NOMO-1 treated with dmso at 0.1 percent for 144 hours (cell line): ENCODE data around the gene PEAK1.
"Not testable (repeated sequence)": the region's sequence is repeated elsewhere in the genome, so short reads cannot be mapped to it uniquely, and the experiment has no call there.

Experiments used
- DNase-seq: peaks from one replicate; lab custom pipeline; 2025; ENCODE audit not compliant: unreplicated experiment; lab: John Stamatoyannopoulos, UW

PEAK1 gene

DNA sequence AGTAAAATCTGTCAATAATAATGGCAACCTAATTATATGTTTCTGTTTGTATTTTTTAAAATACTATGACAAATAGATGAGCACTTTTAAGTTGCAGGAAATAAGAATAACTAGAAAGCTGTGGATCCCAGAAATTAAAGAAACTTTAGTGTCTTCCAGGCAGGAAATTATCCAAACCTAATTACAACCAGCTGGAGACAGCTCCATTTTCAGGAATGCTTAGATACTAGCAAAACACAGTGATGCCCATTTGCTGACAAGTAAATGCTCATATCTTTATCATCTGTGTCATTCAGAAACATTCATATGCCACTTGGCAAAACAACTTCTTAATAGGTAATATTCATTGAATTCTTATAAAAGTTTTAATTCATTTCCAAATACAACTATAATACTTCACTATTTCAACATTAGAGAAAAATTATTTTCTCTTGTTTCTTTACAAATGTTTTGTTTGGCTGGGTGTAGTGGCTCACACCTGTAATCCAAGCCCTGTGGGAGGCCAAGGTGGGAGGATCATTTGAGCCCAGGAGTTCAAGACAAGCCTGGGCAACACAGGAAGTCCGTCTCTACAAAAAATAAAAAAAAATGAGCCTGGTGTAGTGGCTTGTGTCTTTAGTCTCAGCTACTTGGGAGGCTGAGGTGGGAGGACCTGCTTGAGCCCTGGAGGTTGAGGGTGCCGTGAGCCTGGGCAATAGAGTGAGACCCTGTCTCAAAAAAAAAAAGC is 179.9 kb downstream of the PEAK1 start:
- no peak for DNase-seq

DNA sequence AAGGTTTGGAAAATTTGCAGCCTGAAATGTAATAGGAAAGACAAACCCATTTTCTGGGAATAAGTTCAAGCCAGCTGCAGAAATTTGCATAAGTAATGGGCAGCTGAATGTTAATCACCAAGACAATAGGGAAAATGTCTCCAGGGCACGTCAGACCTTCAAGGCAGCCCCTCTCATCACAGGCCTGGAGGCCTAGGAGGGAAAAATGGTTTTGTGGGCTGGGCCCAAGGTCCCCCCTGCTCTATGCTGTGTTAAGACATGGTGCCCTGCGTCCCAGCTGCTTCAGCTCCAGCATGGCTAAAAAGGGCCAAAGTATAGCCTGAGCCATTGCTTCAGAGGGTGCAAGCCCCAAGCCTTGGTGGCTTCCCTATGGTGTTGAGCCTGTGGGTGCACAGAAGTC is 184.3 kb downstream of the PEAK1 start:
- no peak for DNase-seq

- no peak for DNase-seq
These were observed 191.1 kb downstream of the PEAK1 start for GRCh38 chr15:77228828-77229227.

- no peak for DNase-seq
These were observed 193.3 kb downstream of the PEAK1 start for GRCh38 chr15:77226652-77227051.

DNA sequence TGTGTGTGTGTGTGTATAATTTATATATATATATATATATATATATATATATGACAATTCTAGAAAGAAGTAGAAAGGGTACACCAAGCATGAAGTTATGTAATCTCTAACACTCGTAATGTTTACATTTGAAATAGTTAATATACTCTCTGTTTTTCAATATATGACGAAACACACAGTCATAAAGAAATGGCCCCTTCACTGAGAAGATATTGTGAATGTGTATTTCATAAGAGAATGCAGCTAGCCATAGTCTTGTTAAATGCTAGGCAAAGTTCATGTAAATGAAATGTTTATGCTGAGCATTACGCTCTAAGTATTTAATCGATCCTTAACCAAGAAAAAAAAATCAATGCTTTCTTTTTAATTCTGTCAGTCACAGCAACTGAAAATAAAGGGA is 194.3 kb downstream of the PEAK1 start:
- DNase-seq, result no peak

GRCh38 chr15:77225088-77225487 is 194.8 kb downstream of the PEAK1 start:
- no peak for DNase-seq

DNA sequence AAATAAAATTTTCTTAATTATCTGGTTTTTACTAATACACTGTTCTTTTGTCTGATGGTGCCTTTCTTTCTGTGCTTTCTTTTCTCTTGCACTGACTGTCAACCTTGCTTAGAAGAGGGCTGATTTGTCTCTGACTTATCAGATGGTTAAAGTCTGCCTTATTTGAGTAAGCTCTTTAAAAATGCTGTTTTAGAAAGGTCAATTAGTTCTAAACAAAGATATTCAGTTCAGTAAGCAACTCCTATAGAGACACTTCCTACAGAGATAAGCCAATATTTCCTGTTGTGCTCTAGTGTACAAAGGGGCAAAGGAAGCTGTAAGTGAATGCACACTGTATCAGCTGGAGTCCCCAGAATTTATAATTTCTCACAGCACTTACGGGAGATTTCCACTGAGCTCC is 195.6 kb downstream of the PEAK1 start:
- no peak for DNase-seq

DNA sequence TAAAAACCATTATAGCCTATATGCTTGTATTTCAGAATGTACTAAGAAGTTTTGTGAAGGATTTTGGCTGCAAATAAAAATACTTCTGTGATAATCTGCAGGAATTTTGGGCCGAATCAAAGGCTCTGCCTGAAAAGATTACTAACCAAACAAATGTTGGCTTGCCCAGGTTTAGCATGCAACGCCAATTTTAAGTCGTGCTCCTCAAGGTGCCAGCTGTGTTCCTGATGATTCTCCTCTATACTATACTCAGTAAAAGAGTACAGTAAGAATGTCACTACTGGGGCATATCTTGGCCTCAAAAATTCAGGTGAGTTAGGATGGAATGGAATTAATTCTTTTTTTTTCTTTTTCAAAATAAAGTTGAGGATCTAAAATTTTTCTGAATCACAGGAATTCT is 198.2 kb downstream of the PEAK1 start:
- no peak for DNase-seq

DNA sequence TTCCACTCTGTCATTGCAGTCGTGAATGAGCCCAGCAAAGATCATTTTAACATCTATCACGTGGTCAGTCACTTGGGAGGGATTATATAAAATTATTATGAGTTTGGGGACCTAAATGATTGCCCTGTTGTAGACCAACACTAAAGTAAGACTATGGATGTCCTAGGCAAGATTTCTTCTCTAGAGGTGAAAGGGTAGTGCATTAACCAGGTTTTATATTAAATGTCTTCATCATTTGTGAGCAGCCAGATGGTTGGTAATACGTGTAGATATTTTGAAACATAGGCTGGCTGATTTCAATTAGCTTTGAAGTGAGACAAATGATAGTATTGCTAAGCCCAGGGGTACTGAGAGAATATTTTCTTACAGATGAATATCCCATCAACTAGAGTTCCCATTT is 198.7 kb downstream of the PEAK1 start:
- no peak for DNase-seq

- no peak for DNase-seq
These were observed 200.1 kb downstream of the PEAK1 start for GRCh38 chr15:77219841-77220240.

GRCh38 chr15:77209221-77209620 is 210.7 kb downstream of the PEAK1 start:
- DNase-seq, result no peak

GRCh38 chr15:77208241-77208640 is 211.7 kb downstream of the PEAK1 start:
- DNase-seq, result no peak

GRCh38 chr15:77201665-77202064 is 218.2 kb downstream of the PEAK1 start:
- no peak for DNase-seq

DNA sequence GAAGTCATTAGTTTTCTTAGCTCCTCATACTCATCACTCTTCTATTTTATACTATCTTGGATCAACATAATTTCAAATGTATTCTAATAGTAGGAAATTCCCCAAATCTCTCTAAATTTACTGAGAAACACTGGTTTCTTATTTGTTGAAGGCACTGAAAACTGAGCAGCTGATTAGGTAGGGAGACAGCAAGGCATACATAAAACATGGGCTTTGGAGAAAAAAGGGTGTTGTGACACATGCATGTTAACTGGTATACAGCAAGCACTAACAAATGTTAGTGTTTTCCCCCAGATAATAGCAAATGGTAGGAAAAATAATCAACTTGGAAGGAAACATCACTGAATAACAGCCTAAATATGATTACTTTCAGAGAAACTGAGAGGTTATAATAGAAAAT is 223.5 kb downstream of the PEAK1 start:
- DNase-seq, result no peak

DNA sequence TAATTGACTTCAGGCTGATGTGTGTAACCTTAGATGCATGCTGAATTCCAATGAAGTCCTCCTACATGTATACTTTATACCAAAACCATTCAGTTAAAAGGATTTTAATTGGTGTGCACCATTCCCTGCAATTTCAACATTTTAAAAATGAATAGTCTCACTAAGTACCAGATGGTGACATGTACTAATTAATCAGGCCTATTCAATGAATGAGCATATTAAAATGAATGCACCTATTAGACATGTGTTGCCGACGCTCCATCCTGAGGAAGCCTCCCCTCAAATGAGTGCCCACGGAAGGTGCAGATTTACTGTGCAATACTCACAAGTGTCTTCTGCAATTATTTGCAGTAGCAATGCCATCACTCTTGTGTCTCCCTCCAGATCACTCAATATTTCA is 224.3 kb downstream of the PEAK1 start:
- no peak for DNase-seq

GRCh38 chr15:77192451-77192850 is 227.5 kb downstream of the PEAK1 start:
- no peak for DNase-seq

DNA sequence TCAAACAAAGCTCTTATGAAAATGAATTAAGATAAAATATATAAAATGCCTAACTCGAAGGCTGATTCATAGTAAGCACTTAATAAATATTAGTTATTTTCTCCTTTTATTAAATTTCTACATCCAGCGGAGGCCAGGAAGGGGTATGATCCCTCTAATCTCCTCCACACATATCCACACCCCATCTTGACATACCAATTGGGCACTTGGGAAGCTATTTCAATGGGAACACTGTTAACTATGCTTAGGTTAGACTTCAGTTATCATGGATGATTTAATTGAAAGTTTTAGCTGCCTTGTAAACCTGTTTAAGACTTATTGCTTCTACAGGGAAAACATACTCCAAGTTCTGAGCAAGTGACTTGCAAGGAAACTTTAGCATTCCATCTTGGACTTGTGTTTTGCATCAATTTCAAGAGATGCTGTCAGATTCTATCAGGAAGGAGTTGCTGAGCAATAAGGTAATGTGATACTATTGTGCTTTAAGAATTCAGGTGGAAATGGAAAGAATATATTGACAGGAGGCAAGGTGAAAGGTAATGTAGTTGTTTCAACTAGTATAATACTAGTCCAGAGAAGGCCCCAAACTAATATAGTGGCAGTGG is 228.6 kb downstream of the PEAK1 start:
- no peak for DNase-seq

DNA sequence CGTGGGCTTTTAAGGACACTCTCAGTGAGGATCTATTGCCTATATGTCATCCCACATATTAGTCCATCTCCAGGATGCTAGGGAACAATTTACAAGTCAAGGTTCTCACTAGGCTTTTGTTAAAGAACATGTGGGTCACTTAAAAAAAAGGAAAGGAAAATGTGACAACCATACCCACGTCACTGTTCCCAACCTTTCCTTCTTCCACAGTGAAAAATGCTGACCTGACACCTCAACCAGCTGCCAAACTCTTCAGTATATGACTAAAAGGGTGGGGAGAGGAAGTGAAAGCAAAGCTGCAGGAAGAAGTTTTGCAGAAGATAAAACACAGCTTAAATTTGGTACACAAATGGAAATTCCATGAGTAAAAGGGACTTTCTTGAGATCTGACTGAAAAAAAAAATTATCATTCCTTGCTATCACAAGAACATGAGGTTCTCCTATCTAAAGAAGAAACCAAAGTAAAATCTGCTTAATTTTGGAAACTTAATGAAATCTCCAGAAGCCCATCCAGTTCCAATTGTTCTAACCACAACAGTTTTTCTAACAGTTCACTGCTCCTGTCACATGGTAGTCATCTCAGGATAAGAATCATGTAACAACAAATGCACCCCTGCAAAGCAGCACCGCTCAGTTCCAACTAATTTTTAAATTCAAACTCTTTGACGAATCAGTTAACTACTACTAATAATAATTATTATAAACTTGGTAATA is 232.0 kb downstream of the PEAK1 start:
- DNase-seq, result peak; percentile 38

GRCh38 chr15:77186594-77187011 is 233.3 kb downstream of the PEAK1 start:
- DNase-seq, result no peak

DNA sequence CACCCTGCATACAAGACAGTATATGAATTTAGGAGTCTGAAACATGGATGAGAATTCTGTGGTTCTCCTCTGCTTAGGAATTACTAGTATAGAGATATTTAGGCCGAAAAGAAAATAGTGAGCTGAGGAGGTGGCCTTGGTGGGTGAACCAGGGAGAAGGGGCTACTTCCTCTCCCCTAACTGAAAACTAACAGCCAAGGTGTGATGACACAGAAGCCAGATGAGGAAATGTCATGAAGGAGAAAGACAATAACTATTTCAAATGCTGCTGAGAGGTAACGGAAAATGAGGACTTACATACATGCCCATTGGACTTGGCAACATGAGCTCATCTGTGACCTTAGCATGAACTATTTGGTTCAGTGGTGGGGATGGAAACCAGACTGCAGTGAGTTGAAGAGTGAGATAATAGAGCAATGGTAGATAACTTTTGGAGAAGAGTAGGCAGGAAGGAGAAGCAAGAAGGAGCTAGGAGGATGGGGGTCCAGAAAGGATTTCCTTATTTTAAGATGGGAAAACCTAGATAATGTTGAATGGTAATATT is 234.6 kb downstream of the PEAK1 start:
- no peak for DNase-seq

GRCh38 chr15:77184352-77184751 is 235.6 kb downstream of the PEAK1 start:
- DNase-seq, result not testable (repeated sequence)

- DNase-seq, result no peak
These were observed 236.8 kb downstream of the PEAK1 start for GRCh38 chr15:77183066-77183465.
